AG04450 (cell line): Measurements from ENCODE around the gene UBE2L5. TPM values are rescaled to one million over a fixed set of nuclear protein-coding genes. Genes with fewer than 3 reads are reported as not detected.
A peak's percentile ranks its signal among the peaks of the same experiment; 100 is the strongest.
"Not testable (repeated sequence)": the region's sequence is repeated elsewhere in the genome, so short reads cannot be mapped to it uniquely, and the experiment has no call there.

Source experiments
- CTCF ChIA-PET: fragments of 300-600, 350-600 bp; formaldehyde crosslinking; extraction: SDS; loops from one replicate; lab custom pipeline; 2022; ENCODE audit warnings: antibody characterized with exemption, inconsistent platforms; lab: Charles Lee
- POLR2A ChIA-PET: fragments of 350-600 bp; formaldehyde crosslinking; extraction: SDS; loops from one replicate; lab custom pipeline; 2021; ENCODE audit warnings: antibody characterized with exemption, inconsistent platforms; lab: Yijun Ruan, JAX
- DNase-seq: peaks from one replicate; pipeline ENCODE4 v3.0.0-alpha.2; 2011; ENCODE audit warnings: low read depth, low spot score
- H3K27ac ChIP-seq: one replicate; pipeline ENCODE4 v1.5.1; 2012; ENCODE audit warnings: low read depth, low read length, control low read depth
- H3K27me3 ChIP-seq: one replicate; pipeline ENCODE4 v1.6.0; 2012; ENCODE audit warnings: low read length; ENCODE audit not compliant: control insufficient read depth, insufficient read depth
- H3K4me3 ChIP-seq: 2 replicates; pipeline ENCODE4 v1.5.1; 2011; ENCODE audit warnings: mild to moderate bottlenecking, low read depth, low read length, control low read depth
- H3K9me3 ChIP-seq: 2 replicates; pipeline ENCODE4 v1.5.1; 2012; ENCODE audit warnings: low read length; ENCODE audit not compliant: control insufficient read depth, insufficient read depth
- polyA plus RNA-seq: library from polyadenylated mRNA; depleted of rRNA; stranded (reverse); fragments of >200 nt; gene quantifications from 2 replicates; pipeline ENCODE4 v1.2.3, GENCODE V29; 2011
- TF ChIP-seq, protein P1 (sequence below): IDR thresholded peaks from 2 replicates; pipeline ENCODE4 v1.5.1; 2011; ENCODE audit warnings: low read depth, low read length, control low read depth, inconsistent platforms

Gene UBE2L5
- polyA plus RNA-seq, 1 experiment: 0.81 TPM

DNA sequence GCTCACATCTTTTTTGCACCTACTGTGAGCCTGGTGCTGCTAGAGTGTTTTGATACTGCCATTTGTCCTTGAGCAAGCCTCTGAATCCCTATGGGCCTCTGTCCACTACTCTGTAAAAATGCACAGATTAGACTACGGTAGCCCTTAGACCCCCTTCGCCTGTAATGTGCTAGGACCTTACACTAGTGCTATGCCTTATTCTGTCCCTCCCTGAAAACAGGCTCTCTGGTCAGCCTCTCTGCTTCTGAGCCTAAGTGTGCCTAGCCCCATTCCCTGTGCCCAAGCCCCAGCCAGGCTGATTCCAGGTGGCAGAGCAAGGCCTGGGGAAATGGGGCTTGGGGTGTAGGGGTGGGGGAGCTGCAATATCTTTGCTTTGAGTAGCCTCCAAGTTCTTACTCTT, 32.7 kb downstream of the UBE2L5 start:
- Histone ChIP-seq H3K27me3 (no peaks in the 10 kb centered on the region), H3K9me3 (no peaks in the 10 kb centered on the region), H3K27ac (no peak overlapping the region), H3K4me3 (no peak overlapping the region)
- ChIA-PET CTCF (interaction anchor here (1.4 kb wide), 1 partner anchor 322 kb away, joined by 7 read pairs; no protein-coding TSS in a partner anchor), POLR2A (interaction anchor here (0.7 kb wide), 1 partner anchor 312 kb away, joined by 8 read pairs; no protein-coding TSS in a partner anchor)
- no peak for DNase-seq
- TF ChIP-seq, protein P1, sequence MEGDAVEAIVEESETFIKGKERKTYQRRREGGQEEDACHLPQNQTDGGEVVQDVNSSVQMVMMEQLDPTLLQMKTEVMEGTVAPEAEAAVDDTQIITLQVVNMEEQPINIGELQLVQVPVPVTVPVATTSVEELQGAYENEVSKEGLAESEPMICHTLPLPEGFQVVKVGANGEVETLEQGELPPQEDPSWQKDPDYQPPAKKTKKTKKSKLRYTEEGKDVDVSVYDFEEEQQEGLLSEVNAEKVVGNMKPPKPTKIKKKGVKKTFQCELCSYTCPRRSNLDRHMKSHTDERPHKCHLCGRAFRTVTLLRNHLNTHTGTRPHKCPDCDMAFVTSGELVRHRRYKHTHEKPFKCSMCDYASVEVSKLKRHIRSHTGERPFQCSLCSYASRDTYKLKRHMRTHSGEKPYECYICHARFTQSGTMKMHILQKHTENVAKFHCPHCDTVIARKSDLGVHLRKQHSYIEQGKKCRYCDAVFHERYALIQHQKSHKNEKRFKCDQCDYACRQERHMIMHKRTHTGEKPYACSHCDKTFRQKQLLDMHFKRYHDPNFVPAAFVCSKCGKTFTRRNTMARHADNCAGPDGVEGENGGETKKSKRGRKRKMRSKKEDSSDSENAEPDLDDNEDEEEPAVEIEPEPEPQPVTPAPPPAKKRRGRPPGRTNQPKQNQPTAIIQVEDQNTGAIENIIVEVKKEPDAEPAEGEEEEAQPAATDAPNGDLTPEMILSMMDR: no peak

DNA sequence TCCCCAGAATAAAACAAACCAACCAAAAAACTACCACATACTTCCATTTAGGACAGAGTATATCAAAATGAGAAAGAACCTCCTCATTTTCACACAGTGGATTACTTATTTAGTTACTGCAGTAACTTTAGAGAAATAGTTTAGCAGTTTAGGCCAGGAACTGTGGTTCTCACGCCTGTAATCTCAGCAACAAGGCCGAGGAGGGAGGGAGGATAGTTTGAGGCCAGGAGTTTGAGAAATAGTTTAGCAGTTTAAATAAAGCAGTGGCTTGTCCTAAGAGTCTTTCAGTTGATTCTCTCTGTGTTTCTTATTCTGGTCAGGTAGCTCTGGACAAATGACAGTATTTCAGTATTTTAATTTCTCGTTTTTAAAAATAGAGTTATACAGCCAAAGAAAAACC, 34.0 kb downstream of the UBE2L5 start:
- TF ChIP-seq, protein P1: no peak
- no peak overlapping the region for H3K4me3 ChIP-seq
- no peaks in the 10 kb centered on the region for H3K9me3 ChIP-seq
- ChIA-PET POLR2A (no interaction called here), CTCF (no interaction called here)
- no peaks in the 10 kb centered on the region for H3K27me3 ChIP-seq
- no peak for DNase-seq
- H3K27ac ChIP-seq: no peak overlapping the region

DNA sequence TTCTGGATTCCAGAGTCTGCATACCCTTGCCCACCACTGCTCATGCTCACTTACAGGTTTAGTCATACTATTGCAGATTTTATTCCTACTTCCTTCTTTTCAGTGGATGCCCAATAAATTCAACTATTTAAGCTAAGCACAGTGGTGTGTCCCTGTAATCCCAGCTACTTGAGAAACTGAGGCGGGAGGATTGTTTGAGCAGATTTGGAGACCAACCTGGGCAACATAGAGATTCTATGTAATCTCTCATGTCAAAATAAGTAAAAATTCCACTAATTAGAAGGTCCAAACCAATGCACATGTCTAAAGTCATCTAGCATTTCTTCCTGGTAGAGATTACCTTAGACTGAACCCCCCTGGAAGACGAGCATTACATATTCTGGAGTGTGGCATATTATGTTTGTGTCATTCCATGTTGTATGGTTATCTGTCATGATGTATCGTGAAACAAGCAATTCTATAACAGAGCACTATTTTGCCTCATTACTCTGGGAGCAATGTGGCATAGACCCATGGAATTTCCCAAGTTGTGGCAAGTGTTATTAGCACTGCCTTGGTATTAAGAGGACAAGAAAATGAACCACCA, 35.1 kb downstream of the UBE2L5 start:
- CTCF ChIA-PET: no interaction called here
- DNase-seq: no peak
- TF ChIP-seq, protein P1: no peak
- Histone ChIP-seq H3K4me3 (no peak overlapping the region), H3K27me3 (no peaks in the 10 kb centered on the region), H3K27ac (no peak overlapping the region), H3K9me3 (no peaks in the 10 kb centered on the region)
- POLR2A ChIA-PET: no interaction called here

DNA sequence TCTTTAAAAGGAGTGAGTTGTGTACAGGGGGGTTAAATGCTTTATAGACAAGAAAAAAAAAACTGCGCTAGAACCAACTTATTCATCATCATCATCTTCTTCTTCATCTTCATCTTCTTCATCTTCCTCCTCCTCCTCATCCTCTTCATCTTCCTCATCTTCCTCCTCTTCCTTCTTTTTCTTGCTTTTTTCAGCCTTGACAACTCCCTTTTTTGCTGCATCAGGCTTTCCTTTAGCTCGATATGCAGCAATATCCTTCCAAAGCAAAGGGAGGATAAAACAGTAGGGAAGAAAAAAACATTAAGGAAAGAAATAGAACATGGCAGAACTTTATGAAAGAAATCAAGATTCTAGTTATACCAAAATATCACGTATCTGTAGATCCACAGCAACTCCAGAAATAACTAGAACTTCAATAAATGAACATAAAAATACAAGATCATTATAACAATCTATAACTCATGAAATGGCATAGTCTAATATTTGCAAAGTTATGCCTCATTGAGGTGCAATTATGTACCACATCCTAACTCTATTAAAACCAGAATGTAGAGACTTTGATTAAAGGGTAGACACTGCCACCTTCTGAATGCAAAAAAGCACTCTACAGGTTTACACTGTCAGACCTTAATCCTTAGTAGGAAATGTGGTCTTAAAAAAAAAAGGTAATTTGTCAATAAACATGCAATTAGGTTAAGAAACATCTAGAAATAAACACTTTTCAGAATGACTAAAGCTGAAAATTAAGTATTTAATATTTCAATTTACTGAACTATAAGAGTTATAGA, 39.2 kb downstream of the UBE2L5 start:
- DNase-seq, H3K4me3 ChIP-seq, POLR2A ChIA-PET, H3K27ac ChIP-seq, H3K27me3 ChIP-seq, H3K9me3 ChIP-seq: not testable (repeated sequence)
- TF ChIP-seq, protein P1: peak; percentile 46
- CTCF ChIA-PET: interaction anchor here (0.6 to 2.9 kb wide), 4 partner anchors 292 to 347 kb away, joined by 3 to 36 read pairs (median 4); no protein-coding TSS in a partner anchor
